DMS114 treated with DMSO at 0.1 percent for 48 hours (cell line): ENCODE measurements around the gene PAX5.

ENCODE experiments used
- DNase-seq: peaks from one replicate; lab custom pipeline; 2025; ENCODE audit not compliant: unreplicated experiment; lab: John Stamatoyannopoulos, UW

The PAX5 gene

DNA sequence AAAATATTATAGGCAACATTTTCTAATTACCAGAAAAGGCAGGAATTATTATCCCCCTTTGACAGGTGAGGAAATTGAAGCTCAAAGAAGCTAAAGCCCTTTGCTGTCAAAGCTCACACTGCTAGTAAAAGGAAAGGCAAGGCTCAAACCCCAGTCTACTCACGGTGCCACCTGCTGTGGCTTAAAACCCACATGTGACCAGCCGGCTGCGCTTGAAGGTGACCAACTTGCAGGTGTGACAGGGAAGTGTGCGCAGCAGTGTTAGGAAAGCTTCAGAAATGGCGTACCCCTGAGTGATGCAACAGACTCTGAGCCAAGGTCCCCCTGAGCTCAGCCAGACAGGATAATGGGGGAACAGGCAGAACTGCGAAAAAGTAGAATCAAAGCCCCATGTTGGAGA, 45.2 kb downstream of the PAX5 start:
- DNase-seq = no peak

DNA sequence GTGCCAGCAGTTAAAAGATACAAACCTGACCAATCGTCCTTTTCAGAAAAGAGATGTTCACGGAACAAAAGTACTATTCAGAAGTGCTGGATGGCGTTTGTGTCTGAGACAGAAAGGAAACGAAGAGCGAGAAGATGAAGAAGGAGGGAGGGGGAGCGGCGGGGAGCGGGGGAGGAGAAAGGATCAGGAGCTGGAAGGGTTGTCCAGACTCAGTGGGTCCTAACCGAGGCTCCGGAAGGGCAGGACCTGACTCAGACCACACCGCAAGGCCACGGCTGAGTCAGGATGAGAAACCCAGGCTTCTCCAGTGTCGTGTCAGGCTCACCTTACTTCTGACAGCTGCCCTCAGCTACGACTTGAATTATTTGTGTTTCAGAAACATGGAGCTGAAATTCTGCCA, 46.2 kb downstream of the PAX5 start:
- no peak for DNase-seq

DNA sequence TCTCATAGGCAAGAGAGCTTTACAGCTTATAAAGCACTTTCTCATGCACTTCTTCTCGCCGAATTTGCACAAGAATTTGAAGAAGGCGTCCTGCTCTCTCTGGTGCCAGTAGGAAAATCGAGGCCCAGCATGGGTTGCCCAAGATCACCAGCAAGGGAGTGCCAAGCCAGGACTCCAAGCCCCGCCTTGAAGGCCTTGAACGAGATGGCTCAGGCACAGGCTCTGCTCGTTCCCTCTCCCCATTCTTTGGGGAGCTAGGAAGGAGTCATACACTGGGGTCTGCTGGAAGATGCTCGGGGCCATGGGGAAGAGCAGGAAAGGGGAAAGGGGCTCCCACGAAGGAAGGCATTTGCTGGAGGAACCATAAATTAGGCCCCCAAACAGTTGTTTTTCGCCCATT, 46.7 kb downstream of the PAX5 start:
- no peak for DNase-seq

DNA sequence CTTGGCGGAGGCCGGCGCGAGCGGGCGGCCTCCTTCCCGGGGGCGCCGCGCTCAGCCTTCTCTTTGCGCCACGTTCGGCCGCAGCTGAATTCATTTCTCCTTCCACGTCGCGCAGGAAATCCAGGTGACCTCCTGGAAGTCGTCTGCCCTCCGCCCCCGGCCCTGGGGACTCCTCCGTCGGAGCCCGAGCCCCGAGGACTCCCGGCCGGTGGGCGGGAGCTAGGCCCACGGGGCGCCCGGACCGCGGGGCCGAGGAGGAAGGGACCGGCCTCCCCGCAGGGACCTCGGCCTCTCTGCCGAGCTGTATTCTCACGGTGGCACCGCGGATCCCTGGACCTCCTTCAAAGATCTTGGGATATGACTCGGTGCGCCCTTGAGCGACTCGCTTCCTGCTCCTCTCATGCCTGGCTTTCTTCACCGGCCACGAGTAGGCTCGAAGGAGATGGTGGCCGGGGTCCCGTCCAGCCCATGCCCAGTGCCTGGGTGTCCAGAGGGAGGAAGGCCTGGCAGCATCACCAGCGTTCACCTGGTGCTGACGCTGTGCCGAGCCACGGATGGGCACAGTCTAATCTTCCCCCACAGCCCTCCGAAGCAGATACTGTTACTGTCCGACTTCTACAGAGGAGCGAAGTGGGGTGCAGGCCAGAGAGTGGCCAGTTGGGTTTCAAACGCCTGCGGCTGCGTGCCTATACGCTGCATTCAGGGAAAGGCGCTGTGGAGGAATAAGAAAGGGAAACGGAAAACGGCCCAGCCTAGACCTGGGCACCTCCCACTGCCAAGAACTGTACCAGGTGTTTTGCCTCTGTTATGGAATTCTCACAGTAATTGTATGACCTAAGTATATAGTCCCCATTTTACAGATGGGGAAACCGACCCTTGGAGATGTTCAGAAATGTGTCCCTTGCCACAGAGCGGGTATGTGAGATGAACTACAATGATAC, 47.3 kb downstream of the PAX5 start:
- DNase-seq = no peak

DNA sequence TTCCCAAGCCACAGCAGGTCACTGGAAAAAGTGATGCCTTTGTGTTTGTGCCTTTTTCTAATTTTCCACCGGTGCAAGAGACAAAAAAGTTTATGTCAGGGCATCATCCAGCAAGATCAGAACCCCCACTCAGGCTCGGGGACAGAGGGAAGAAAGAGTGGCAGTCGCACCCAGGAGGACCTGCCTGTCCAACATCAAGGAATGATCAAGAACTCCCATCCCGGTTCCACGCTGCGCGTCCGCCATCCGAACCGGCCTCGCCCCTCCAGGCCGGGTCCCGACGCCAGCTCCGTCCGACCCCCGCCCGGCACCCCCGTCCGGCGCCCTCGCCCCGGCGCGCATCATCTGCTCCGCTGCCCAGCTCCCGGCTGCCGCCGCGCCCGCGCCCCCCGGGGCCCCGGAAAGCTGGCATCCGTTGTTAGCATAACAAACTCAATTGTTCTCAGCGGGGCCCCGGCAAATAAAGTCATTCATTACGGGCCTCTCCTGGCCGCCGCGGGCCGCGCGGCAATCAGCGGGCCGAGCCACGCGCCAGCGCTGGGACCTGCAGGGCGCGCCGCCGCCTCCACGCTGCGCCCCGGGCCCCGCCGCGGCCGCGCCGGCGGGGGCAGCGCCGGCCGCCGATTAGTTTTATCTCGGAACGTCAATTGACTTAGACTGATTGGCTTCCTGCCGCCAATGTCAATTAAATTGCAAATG, 48.1 kb downstream of the PAX5 start:
- DNase-seq = no peak

DNA sequence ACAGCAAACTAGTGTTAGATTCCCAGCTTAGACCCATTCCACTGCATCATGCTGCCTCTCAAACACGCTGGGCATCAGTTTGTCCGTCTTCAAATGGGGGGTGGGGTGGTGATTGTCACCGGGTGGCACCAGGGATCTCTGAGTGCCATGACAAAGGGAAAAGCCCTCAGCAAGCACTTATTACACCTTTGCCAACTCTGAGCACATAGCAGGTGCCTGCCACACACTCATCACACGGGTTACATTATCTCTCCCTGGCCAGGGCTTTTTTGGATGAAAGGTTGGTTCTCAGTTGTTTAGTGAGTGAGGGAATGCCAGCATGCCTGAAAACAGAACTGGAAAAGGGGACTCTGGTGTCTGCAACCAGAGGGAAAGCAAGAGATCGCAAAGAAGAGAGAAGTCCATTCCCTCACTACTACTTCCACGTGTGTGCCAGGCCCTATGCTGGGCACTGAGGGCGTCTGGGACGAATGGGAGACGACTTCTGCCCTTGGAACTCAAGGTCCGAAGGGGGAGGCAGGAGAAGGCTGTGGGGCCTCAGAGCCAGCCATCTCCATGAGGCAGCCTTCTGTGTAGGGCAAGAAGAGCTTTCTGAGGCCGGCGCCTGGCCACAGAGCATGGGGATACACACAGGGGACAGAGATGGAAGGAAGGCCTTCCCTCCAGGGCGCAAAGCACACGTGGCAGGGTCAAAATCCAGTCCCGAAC, 48.9 kb downstream of the PAX5 start:
- DNase-seq = no peak

DNA sequence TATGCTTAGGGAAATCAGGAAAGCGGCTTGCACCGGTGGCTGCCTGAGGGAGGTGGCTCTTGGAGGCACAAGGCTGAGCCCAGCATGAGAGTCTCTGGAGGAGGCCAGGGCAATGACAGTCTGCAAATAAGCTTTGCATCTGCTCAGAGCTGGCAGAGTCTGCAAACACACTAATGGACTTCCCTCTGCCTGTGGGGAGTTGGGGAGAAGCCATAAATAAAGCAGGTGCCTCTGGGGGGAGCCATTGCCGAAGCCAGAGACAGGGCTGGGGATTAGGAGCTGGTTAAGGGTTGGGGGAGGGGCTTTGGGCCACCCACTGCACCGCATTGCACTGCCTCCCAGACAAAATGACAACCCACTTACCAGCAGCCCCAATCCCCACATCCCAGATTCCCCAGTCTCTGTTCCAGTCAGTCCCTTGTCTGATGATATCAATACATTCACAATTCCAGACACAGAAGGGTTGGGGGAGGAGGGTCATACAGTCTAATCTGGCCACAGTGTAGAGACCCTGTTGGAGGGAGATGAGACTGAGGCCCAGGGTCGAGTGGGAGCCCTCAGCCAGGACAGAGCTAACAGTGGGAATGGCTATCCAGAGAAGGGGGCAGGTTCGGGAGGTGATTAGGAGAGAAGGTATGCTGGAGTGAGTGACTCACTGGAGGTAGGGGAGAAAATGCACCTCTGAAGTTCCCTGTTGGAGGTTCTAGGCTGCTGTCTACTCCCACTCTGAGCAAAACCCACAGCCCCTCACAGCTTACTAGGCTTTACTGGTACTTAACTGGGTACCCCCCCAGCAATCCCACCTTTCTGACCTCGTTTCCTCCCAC, 53.7 kb downstream of the PAX5 start:
- no peak for DNase-seq

DNA sequence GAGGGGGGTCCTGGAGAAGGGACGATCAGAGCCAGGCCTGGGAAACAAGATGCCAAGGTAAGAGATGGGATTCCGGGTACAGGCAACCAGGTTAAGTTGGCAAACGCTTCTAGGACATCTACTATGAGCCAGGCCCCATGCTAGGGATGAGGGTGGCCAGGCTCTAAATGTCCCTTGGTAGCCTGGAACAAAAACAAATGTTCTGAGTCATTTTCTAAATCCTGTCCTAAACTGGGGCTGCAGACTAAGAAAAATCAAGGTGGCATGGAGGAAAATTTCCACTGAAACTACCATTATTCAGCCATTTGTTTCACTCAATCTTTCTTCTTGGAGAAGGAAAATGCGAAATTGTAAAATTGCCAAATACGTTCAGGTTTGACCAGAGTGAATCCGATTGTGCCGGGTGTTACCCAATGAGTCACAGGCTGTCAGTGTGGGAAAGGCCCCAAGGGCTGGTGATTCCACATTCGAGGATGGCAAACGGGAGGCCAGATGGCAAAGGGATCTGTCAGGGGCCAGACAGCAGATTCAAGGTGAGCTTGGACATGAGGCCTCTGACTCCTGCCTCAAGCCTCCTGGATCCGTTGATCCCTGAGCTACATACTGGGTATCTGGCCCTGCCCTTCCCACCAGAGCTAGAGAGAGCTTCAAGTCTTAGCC, 57.6 kb downstream of the PAX5 start:
- DNase-seq = no peak

DNA sequence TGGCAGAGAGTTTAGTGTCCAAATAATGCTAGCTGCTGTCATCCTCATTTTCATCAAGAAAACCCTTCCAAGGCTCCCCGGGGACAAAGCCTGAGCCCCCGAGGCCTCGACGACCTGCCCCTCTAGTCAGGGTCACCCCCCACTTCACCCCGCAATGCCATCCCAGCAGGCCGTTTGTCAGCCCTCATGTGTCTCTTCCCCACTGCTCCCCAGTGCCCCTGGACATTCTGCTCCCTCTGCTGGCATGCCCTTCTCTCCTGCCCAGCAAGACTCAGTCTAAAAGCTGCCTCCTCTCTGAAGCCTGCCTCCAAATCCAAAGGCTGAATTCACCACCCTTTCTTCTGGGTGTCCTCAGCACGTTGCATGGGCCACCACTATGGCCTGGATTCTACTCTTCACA, 59.3 kb downstream of the PAX5 start:
- no peak for DNase-seq

DNA sequence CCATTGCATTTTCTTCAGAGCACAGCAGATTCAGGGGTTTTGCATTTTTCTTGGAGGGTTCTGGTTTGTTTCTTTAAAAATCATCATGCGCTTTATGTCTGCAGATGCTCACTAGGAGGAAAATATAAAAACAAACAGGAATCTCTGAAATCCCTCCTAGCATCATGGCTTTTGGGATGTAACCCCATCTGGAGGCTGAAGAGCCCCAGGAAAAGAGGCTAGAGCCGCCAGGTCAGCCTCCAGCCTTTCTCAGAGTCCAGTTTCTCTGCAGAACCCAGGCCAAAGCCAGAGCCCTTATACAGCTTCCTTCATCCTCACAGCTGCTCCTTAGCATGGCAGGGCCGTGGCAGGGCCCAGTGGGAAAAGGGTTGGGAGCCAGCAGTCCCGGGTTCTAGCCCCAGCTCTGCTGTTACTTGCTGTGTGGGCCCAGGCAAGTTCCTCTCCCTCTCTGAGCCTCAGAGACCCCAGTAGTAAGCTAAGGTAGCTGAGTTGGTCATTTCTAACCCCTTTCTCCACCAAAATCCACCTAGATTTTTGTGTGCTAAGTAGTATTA, 62.1 kb downstream of the PAX5 start:
- no peak for DNase-seq

DNA sequence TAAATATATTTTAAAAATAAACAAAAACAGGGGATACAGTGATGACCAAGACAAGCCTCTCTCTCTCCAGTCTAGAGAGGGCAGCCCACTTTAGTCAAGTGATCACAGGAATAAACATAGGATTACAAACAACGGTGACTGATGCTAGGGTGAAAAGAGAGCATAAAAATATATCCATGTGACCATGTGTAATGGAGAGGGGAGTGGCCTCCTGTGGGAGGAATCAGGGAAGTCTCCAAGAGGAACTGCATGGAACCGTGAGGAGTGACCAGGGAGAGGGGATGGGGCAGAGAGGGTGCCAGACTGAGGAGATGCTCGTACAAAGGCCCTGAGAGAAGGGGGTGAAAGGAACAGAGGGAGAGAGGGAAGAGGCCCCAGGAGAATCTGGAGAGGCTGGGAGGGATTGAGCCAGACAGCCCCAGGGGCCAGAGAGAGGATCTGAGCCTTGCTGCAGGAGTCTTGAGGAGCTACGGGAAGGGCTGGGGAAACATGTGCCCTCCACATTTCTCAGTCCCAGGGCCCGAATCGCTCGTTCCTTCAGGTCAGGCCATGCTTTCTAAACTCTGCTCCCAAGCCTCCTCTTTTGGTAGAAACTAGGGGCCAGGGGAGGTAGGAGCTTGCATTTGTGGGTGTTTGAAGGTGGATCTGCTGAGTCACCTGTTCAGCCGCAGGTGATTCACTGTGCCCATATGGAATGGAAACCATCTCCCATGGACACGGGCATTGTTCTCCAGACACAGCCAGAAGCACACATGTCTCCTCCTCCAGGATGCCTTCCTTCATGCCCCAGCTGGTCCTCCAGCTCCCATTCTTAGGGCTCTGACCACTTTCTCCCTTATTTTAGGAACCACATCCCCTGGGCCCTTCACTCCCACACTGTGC, 63.8 kb downstream of the PAX5 start:
- DNase-seq = no peak

DNA sequence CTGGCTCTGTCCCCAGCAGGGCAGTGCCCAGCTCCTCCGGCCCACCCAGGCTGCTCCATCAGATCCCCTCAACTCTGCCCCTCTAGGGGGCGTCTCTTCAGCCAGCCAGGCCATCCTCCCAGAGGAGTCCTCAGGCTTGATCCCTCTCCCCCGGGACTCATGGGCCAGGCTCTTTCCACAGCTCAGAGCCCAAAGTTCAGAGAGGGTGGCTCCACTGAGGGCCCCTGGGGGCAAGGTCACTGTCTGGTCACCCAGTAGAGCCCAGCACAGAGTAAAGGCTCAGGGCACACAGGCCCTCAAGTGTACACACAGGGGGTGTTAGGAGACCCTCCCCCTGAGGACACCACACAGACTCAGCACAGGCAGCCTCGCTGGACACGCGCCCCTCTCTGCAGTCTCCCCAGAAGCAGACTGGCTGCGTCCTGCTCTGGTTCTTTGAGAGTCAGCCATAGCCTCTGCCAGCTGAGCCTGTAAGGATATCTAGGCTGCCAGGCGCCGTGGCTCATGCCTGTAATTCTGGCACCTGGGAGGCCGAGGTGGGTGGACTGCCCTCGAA, 64.8 kb downstream of the PAX5 start:
- DNase-seq = no peak

DNA sequence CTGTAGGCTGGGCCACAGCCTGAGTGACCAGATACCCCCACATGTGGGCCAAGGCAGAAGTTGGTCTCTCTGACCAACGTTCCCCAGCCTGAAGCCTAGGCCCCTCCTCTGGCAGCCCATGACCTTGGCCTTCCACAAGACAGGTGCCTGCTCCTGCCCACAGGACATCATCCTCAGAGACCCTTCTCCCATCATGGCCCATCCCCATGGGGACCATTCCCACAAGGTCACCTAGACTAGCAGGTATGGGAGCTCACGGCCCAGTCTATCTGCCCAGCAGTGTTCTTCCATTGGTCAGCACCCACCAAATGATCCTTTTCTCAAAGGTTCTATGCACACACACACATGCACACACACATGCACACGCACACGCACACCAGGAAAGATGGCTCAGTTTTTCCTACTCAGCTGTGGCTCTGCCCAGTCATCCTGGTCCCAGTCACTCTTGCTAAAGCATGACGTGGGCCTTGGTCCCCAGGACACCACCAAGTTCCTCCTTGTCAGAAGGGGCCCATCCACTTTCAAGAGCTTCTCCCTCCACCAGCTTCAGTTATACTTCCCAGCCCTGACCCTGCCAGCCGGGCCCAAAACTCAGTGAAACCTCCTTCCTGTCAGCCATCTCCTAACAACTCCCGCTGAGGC, 65.4 kb downstream of the PAX5 start:
- no peak for DNase-seq

DNA sequence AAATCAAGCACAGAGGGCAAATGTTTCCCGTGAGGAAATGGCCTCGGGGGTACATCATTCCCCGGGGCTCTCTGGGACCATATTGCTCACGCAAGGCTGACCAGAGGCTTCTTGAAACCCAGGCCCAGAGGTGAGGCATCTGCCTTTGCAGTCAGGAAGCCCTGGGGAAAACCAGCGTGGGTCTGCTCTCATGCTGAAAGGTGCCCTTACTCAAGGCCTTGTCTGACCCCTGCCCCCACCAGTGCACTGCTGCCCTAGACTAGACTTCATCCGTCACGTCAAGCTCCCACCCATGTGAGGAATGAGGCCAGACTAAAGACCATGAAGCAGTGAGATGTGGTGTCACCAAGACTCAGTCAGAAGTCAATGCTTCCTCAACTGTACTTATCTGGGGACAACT, 66.1 kb downstream of the PAX5 start:
- no peak for DNase-seq

DNA sequence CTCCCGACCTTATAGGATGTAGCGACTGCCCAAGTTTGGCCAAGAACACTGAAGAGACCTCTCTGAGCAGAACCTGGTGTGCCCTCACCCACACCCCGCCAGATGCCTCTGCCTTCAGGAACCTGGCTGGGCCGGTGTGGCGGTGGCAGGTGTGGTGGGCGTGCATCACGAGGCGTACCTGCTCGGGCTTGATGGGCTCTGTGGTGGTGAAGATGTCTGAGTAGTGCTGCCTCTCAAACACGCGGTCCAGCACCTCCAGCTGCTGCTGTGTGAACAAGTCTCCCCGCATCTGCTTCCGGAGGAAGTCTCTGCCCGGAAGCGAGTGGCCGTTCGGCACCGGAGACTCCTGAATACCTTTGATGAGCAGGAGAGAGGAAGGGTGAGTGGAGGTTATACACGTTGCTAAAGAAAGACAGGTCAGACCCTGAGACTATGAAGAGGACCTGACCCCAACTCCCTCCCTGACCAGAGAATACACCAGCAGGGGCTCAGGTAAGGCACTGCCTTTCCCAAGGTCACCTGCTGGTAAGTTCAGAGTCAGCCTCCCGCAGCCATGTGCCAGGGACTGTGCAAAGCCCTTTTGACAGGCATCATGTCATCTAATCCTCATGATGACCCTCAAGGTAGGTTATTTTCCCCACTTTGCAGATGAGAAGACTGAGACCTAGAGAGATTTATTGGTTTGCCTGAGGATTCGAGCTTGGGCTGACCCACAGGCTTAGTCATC, 67.5 kb downstream of the PAX5 start:
- no peak for DNase-seq

DNA sequence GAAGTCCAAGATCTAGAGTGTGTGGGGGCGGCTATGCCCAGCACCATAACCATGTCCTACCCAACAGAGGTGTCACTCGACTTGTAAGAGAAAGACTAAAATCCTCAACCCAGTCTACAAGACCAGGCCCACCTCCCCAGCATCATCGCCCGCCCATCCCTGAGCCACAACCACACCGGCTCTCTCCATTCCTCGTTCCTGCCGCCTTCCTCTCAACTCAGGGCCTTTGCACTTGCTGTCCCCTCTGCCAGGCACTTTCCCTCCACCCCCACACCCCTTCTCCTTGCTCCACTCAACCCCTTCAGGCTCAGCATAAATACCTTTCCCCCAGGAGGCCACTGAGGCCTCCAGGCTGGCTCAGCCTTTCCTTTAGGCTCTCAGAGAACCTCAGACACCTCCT, 69.3 kb downstream of the PAX5 start:
- no peak for DNase-seq

DNA sequence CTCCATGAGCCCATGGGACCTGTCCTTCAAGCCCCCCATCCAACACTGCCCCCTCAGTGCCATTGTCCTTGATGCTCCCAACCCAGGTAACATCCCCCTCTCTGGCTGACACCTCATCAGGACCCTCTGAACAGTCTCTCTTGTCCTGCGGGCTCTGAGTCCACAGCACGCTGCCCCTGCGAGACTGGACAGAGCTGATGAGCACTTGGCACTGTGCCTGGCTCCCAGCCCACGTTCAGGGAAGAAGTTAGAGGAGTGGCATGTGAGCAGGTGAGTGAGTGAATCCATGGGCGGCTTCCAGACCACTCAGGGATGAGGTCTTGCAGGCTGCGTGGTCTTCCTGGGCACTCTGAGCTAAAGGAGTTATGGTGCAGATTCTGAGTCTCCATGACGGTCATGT, 70.7 kb downstream of the PAX5 start:
- DNase-seq = no peak

DNA sequence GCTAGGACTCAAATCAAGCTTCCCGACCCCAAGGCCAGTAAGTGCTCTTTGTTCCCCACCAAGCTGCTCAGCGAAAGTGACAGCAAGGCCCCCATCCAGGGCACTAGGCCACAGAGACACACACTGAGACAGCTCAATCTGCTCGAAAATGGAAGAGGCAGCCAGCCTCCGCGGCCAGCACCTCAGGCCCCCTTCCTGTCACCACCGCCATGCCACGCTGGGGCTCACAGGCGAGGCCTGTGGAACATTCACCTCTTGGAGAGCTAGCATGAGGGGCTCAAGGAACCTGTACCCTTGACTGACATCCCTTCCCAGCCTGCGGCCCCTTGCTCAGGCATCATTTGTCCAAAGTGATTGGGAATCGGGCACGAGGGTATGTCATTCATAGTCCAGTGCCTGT, 71.4 kb downstream of the PAX5 start:
- DNase-seq = no peak
